ENCODE measurements around the gene GPSM1. TPM values are rescaled to one million over a fixed set of nuclear protein-coding genes. Genes with fewer than 3 reads are reported as not detected.

Gene GPSM1
- total RNA-seq, 1 donor from 2014 or later = 24.6 TPM

- no peak for DNase-seq (ENCODE audit: low spot score)
Measured at GRCh38 chr9:136304456-136304855, 22.9 kb upstream of the GPSM1 start.

GRCh38 chr9:136304981-136305380 lies 22.4 kb upstream of the GPSM1 start:
- DNase-seq (ENCODE audit: low spot score) = no peak

GRCh38 chr9:136305804-136306203 lies 21.5 kb upstream of the GPSM1 start:
- no peak for DNase-seq (ENCODE audit: low spot score)

GRCh38 chr9:136306211-136307208 lies 20.8 kb upstream of the GPSM1 start:
- DNase-seq (ENCODE audit: low spot score) = no peak

- no peak for DNase-seq (ENCODE audit: low spot score)
Measured at GRCh38 chr9:136307215-136307750, 20.1 kb upstream of the GPSM1 start.

- no peak for DNase-seq (ENCODE audit: low spot score)
Measured at GRCh38 chr9:136308006-136308701, 19.2 kb upstream of the GPSM1 start.

GRCh38 chr9:136308702-136309053 lies 18.7 kb upstream of the GPSM1 start:
- no peak for DNase-seq (ENCODE audit: low spot score)

GRCh38 chr9:136309101-136309801 lies 18.1 kb upstream of the GPSM1 start:
- DNase-seq (ENCODE audit: low spot score) = no peak

- no peak for DNase-seq (ENCODE audit: low spot score)
Measured at GRCh38 chr9:136309806-136310220, 17.5 kb upstream of the GPSM1 start.

- DNase-seq (ENCODE audit: low spot score) = no peak
Measured at GRCh38 chr9:136310273-136311030, 16.9 kb upstream of the GPSM1 start.

GRCh38 chr9:136311051-136312008 lies 16.0 kb upstream of the GPSM1 start:
- DNase-seq (ENCODE audit: low spot score) = peak; percentile 42

GRCh38 chr9:136312009-136312375 lies 15.3 kb upstream of the GPSM1 start:
- DNase-seq (ENCODE audit: low spot score) = no peak

- no peak for DNase-seq (ENCODE audit: low spot score)
Measured at GRCh38 chr9:136312436-136312835, 14.9 kb upstream of the GPSM1 start.

GRCh38 chr9:136313111-136314055 lies 14.0 kb upstream of the GPSM1 start:
- DNase-seq (ENCODE audit: low spot score) = no peak

GRCh38 chr9:136314056-136314416 lies 13.3 kb upstream of the GPSM1 start:
- DNase-seq (ENCODE audit: low spot score) = no peak

GRCh38 chr9:136314944-136315343 lies 12.4 kb upstream of the GPSM1 start:
- DNase-seq (ENCODE audit: low spot score) = no peak

- DNase-seq (ENCODE audit: low spot score) = no peak
Measured at GRCh38 chr9:136316271-136316751, 11.0 kb upstream of the GPSM1 start.

- no peak for DNase-seq (ENCODE audit: low spot score)
Measured at GRCh38 chr9:136316896-136317676, 10.3 kb upstream of the GPSM1 start.
